NCI-H2227 (cell line): ENCODE data around the gene VAPA.

Source experiments
- DNase-seq: peaks from one replicate; lab custom pipeline; 2025; ENCODE audit not compliant: unreplicated experiment; lab: John Stamatoyannopoulos, UW

The VAPA gene

GRCh38 chr18:9969247-9969646 is 55.4 kb downstream of the VAPA start:
- DNase-seq: no peak

GRCh38 chr18:9971313-9971920 is 57.6 kb downstream of the VAPA start:
- DNase-seq: peak; percentile 89

- DNase-seq: no peak
Measured at GRCh38 chr18:9973470-9973869, 59.7 kb downstream of the VAPA start.

GRCh38 chr18:9974279-9974915 is 60.6 kb downstream of the VAPA start:
- DNase-seq: no peak

GRCh38 chr18:9975658-9976057 is 61.8 kb downstream of the VAPA start:
- no peak for DNase-seq

DNA sequence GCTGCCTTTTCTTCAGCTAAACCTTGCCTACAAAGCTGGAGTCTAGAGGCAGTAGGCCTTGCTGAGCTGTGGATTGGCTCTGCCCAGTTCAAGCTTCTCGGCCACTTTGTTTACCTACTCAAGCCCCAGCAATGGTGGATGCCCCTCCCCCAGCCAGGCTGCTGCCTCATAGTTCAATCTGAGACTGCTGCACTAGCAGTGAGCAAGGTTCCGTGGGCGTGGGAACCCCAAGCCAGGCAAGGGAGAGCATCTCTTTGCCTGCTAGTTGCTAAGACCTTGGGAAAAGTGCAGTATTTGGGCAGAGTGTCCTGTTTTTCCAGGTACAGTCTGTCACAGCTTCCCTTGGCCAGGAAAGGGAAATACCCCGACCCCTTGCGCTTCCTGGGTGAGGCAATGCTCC is 68.9 kb downstream of the VAPA start:
- DNase-seq: no peak

DNA sequence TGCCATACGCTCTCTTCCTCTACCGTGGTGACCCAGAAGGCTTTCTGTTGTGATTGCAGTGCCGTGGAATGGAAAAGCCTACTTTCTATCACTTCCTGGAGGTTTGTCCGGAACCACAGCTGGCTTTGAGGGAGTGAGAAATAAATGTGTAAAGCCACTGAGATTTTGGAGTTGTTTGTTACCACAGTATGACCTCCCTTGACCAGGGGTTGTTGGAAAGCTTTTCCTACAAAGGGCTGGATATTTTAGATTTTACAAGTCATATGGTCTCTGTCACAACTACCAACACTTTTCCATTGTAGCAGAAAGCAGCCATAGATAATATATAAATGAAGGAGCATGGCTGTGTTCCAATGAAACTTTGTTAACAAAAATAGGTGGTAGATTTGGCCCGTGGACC is 70.3 kb downstream of the VAPA start:
- DNase-seq: no peak

GRCh38 chr18:9985641-9986040 is 71.8 kb downstream of the VAPA start:
- DNase-seq: no peak

DNA sequence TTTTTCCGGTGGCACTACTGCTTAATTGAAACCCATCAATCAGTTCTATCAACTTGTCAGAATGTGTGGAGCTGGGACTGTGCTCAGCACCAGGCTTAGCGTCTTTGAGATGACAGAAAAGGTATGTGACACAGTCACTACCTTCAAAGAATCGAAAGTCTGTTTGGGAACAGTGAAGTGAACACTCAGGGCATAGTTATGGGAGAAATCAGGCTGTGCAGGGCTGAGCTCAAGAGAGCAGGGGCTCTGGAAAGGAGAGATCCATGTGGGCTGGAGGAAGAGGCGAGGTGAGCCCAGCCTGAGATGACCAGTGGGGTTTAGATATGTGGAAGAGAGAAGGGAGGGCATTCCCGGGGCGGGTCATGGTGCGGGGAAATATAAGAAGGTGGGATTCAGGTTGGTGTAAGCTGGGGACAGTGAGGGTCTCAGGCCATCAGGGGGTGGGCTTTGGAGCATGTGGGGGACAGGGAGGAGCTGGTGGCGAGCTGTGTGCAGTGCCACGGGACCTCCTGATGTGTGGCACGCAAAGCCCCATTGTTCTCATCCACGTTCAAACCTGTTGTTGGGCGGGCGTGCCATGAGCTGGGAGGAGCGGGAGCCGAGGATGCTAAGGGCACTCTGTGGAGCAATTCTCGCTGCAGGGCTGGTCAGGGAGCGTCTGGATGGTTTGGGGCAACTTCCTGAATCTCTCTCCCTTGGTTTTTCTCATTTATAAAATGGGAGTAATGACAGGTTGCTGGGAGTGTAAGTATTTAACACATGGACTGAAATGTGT is 72.5 kb downstream of the VAPA start:
- DNase-seq: peak; percentile 14

DNA sequence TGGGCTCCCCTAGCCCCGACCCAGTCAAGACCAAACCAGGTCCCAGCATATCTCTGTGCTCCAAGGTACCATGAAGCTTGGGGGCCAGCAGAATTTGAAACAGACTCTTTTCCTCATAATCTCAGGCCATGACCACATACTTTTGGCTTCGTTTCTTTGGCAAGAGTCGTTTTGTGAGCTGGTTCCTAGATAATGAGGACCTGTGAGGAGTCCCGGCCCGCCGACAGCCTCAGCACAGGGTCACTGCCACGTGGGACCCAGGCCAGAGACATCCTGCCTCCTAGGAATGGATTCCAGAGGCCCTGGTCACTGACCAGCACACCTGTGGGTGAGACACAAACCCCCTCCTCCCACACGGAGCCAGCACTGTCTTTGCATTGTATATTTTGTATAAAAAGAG is 73.5 kb downstream of the VAPA start:
- no peak for DNase-seq

GRCh38 chr18:9987931-9988330 is 74.1 kb downstream of the VAPA start:
- no peak for DNase-seq

DNA sequence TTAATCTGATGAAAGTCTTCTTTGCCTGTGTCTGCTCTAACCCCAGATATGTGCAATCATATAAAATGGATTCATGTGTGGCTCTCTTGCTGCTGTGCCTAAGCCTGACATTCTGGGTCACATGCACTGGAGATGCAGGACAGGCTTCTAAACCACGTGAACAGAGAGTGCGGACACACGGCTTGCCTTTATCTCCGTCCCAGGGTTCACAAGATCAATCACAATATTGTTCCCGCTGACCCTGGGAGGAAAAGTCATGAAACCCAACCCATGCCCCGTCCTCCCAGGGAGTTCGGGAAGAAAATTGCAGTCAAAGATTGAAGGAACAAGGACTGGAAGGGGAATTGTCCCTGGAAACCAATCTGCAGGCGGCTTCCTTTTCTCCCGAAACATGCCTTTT is 74.8 kb downstream of the VAPA start:
- DNase-seq: no peak

GRCh38 chr18:9989481-9989880 is 75.7 kb downstream of the VAPA start:
- DNase-seq: no peak

GRCh38 chr18:9991011-9992000 is 77.5 kb downstream of the VAPA start:
- no peak for DNase-seq

GRCh38 chr18:9992300-9992972 is 78.6 kb downstream of the VAPA start:
- no peak for DNase-seq

GRCh38 chr18:9992973-9993520 is 79.2 kb downstream of the VAPA start:
- no peak for DNase-seq

GRCh38 chr18:9993521-9994025 is 79.8 kb downstream of the VAPA start:
- no peak for DNase-seq

DNA sequence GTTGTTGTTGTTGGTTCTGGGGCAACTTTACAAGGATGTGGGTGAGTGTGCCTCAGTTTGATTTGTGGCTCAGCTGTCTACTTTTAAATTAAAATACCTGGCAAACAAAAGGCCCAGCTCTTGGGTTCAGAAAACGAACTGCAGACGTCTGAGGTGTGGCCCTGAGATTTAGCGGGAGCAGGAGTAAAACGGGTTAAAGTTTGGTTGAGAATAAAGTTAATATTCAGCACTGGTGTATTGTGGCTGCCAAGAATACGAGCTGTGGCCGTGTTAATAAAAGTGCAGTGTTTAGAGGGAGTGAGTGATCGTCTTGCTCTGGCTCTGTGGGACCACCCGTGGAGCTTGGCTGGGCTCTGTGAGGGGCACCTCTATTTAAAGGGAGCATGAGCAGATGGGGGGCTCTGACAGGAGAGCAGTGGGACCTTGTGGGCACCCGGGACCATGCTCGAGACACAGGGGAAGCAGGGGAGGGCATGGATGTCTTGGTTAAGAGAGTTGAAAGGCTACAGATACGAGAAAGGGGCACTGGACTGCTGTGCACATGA is 80.3 kb downstream of the VAPA start:
- DNase-seq: no peak

DNA sequence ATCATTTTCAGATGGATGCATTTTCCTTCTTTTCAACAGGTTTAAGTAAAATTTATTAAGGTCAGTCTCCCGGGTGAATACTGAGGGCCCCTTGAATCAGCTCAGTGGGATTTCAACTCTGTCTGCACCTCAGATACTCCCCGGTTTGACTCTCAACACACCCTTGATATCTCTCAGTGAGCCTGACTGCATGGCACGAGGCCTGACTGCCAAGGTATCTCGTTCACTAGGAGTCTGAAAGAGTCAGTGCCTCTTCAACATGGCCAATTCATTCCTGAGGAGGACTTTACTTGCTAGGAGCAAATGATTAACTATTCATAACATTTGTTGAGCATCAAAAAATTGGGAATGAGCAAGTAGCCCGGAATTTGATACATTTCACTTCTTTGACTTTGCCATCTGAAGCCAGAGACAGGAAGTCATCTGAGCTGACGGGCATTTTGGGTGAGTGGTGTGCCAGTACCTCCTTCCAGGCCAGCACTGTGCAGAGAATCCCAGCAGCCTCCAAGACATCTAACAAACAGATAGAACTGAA is 81.0 kb downstream of the VAPA start:
- DNase-seq: no peak

- no peak for DNase-seq
Measured at GRCh38 chr18:9995631-9996030, 81.8 kb downstream of the VAPA start.
